ENCODE results near the gene TMEM174.

Gene TMEM174

GRCh38 chr5:73178265-73178664, 5.3 kb downstream of the TMEM174 start:
- Histone ChIP-seq H3F3A (ENCODE audit: low read depth) (no peaks in the 10 kb centered on the region), H3K36me3 (ENCODE audit: insufficient read depth, low read length) (no peaks in the 10 kb centered on the region), H2AFZ (ENCODE audit: low read length) (no peak overlapping the region), H3K4me1 (ENCODE audit: insufficient read depth, low read length, poor library complexity, severe bottlenecking) (no peaks in the 10 kb centered on the region), H3K4me2 (ENCODE audit: low read depth, low read length, poor library complexity, severe bottlenecking) (no peak overlapping the region), H4K20me1 (ENCODE audit: insufficient read depth, low read length, poor library complexity, severe bottlenecking) (no peaks in the 10 kb centered on the region), H3K9me2 (replicated peaks; ENCODE audit: low read depth, low read length) (no peaks in the 10 kb centered on the region), H3K79me2 (ENCODE audit: insufficient read depth, low read length) (no peaks in the 10 kb centered on the region), H3K9ac (ENCODE audit: low read depth, low read length, poor library complexity, severe bottlenecking) (no peak overlapping the region), H3K9me3 (ENCODE audit: insufficient read depth, low read depth, low read length) (no peaks in the 10 kb centered on the region), H3K4me3 (ENCODE audit: low read length, poor library complexity, severe bottlenecking) (no peak overlapping the region), H3K27me3 (ENCODE audit: insufficient read depth, low read length, poor library complexity, severe bottlenecking) (peaks cover 29% of the 10 kb centered on the region)
- TF ChIP-seq, protein P1, sequence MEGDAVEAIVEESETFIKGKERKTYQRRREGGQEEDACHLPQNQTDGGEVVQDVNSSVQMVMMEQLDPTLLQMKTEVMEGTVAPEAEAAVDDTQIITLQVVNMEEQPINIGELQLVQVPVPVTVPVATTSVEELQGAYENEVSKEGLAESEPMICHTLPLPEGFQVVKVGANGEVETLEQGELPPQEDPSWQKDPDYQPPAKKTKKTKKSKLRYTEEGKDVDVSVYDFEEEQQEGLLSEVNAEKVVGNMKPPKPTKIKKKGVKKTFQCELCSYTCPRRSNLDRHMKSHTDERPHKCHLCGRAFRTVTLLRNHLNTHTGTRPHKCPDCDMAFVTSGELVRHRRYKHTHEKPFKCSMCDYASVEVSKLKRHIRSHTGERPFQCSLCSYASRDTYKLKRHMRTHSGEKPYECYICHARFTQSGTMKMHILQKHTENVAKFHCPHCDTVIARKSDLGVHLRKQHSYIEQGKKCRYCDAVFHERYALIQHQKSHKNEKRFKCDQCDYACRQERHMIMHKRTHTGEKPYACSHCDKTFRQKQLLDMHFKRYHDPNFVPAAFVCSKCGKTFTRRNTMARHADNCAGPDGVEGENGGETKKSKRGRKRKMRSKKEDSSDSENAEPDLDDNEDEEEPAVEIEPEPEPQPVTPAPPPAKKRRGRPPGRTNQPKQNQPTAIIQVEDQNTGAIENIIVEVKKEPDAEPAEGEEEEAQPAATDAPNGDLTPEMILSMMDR (conservative IDR thresholded peaks at IDR 0.05; ENCODE audit: low read length): no peak
- TF ChIP-seq EZH2phosphoT487 (IDR thresholded peaks at IDR 0.05; ENCODE audit: borderline replicate concordance): no peak

DNA sequence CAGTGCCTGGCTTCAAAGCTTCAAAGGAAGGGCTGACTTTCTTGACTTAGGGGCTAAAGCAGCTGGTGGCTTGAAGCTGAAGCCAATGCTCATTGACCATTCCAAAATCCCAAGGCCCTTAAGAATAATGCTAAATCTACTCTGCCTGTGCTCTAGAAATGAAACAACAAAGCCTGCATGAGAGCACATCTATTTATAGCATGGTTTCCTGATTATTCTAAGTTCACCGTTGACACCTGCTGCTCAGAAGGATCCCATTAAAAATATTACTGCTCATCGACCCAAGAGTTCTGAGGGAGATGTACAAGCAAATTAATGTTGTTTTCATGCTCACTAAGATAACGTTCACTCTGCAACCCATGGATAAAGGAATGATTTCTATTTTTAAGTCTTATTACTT, 6.7 kb downstream of the TMEM174 start:
- no peaks in the 10 kb centered on the region for H3K9me3 ChIP-seq (ENCODE audit: insufficient read depth, low read depth, low read length)
- H2AFZ ChIP-seq (ENCODE audit: low read length): no peak overlapping the region
- H3K27me3 ChIP-seq (ENCODE audit: insufficient read depth, low read length, poor library complexity, severe bottlenecking): peaks cover 19% of the 10 kb centered on the region
- no peaks in the 10 kb centered on the region for H3K4me1 ChIP-seq (ENCODE audit: insufficient read depth, low read length, poor library complexity, severe bottlenecking)
- H3K79me2 ChIP-seq (ENCODE audit: insufficient read depth, low read length): no peaks in the 10 kb centered on the region
- H3K4me2 ChIP-seq (ENCODE audit: low read depth, low read length, poor library complexity, severe bottlenecking): no peak overlapping the region
- H3K9ac ChIP-seq (ENCODE audit: low read depth, low read length, poor library complexity, severe bottlenecking): no peak overlapping the region
- H3K36me3 ChIP-seq (ENCODE audit: insufficient read depth, low read length): no peaks in the 10 kb centered on the region
- H3K9me2 ChIP-seq (replicated peaks; ENCODE audit: low read depth, low read length): no peaks in the 10 kb centered on the region
- no peak overlapping the region for H3K4me3 ChIP-seq (ENCODE audit: low read length, poor library complexity, severe bottlenecking)
- no peaks in the 10 kb centered on the region for H3F3A ChIP-seq (ENCODE audit: low read depth)
- TF ChIP-seq EZH2phosphoT487 (IDR thresholded peaks at IDR 0.05; ENCODE audit: borderline replicate concordance): no peak
- TF ChIP-seq, protein P1 (conservative IDR thresholded peaks at IDR 0.05; ENCODE audit: low read length): no peak
- no peaks in the 10 kb centered on the region for H4K20me1 ChIP-seq (ENCODE audit: insufficient read depth, low read length, poor library complexity, severe bottlenecking)

GRCh38 chr5:73180566-73180965, 7.6 kb downstream of the TMEM174 start:
- Histone ChIP-seq H3K9me2 (replicated peaks; ENCODE audit: low read depth, low read length) (no peaks in the 10 kb centered on the region), H3K4me2 (ENCODE audit: low read depth, low read length, poor library complexity, severe bottlenecking) (no peak overlapping the region), H3K9ac (ENCODE audit: low read depth, low read length, poor library complexity, severe bottlenecking) (no peak overlapping the region), H4K20me1 (ENCODE audit: insufficient read depth, low read length, poor library complexity, severe bottlenecking) (no peaks in the 10 kb centered on the region), H3K4me3 (ENCODE audit: low read length, poor library complexity, severe bottlenecking) (no peak overlapping the region), H3K27me3 (ENCODE audit: insufficient read depth, low read length, poor library complexity, severe bottlenecking) (peaks cover 12% of the 10 kb centered on the region), H3K9me3 (ENCODE audit: insufficient read depth, low read depth, low read length) (no peaks in the 10 kb centered on the region), H3K79me2 (ENCODE audit: insufficient read depth, low read length) (no peaks in the 10 kb centered on the region), H2AFZ (ENCODE audit: low read length) (no peak overlapping the region), H3F3A (ENCODE audit: low read depth) (no peaks in the 10 kb centered on the region), H3K36me3 (ENCODE audit: insufficient read depth, low read length) (no peaks in the 10 kb centered on the region), H3K4me1 (ENCODE audit: insufficient read depth, low read length, poor library complexity, severe bottlenecking) (no peaks in the 10 kb centered on the region)
- TF ChIP-seq, protein P1 (conservative IDR thresholded peaks at IDR 0.05; ENCODE audit: low read length): no peak
- no peak for TF ChIP-seq EZH2phosphoT487 (IDR thresholded peaks at IDR 0.05; ENCODE audit: borderline replicate concordance)
